ENCODE measurements around the gene DNAJB14. TPM values are rescaled to one million over a fixed set of nuclear protein-coding genes. Genes with fewer than 3 reads are reported as not detected.
A peak's percentile ranks its signal among the peaks of the same experiment; 100 is the strongest.

Gene DNAJB14
- total and polyA plus RNA-seq, 2 of the 4 experiments (the other 2 are of a cell fraction) = 12.9 to 15.6 TPM

DNA sequence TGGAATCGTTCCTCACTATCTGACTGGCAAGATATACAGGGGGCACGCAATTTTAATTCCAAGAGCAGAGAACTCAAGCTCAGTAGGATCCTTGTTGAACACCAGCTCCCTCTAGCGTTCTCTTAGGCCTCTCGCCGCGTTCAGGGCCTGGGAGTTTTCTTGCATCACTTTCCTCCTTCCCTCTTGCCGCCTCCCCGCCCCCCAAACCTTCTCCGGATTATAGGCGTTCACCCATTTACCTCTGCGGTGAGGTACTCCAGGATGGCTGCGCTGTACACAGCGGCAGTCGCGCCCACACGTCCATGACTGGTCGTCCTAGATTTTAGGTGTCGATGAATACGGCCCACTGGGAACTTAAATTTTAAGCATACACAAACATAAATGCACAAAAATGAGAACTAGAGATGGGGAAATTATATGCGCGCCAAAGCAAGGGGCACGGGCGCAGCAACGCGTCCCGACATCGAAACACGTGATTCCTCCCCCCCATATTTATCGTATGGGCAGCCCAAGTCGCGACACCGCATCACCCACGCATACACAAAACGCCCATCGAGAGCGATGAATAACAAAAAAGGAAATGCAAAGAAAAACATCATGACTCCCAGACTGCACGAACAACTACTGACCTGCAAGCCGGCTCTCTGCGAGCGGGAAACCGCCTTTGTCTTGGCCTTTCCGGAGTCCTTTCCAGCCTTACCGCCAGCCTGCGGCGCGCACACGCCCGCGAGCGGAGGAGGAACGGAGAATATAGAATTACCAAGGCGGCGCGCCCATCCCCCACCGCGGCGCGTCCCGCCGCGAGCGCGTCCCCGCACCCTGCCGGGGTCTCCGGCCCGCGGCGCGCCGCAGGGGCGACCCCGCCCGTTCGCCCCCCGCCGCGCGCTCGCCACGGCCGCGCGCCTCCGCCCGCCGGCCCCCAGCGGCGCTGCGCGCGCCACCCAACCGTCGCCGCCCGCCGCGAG, 2.9 kb upstream of the DNAJB14 start (continued):
- TF ChIP-seq MAFK (IDR thresholded peaks at IDR 0.05; ENCODE audit: low read depth, low read length) = no peak
- 0 out of 2 replicates have a peak, but pooled peaks have one; percentile 7 for TF ChIP-seq MXI1 (IDR thresholded peaks at IDR 0.05; ENCODE audit: borderline replicate concordance, low read depth, low read length)
- TF ChIP-seq RAD21 (IDR thresholded peaks at IDR 0.05; ENCODE audit: low read length) = peak; percentile 71
- no peak for TF ChIP-seq RFX5 (IDR thresholded peaks at IDR 0.05; ENCODE audit: low read depth, low read length)

DNA sequence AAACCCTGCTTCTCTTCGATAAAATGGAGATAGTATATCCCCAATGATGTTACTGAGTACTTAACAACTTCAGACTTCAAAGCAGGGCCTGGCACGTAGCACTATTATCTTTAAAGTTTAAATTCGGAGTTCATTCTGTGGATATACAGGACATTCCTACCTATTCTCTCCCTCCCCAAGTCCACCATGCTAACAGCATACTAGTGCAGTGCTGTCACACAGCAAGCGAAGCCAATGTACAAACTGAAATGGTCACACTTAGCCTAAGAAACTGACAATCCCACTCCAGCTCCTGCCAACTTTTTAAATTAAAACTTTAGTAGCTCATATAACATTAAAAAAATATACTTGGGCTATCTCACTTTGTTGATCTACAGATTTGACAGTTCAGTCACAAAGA, 1.2 kb upstream of the DNAJB14 start:
- H3K9ac ChIP-seq (ENCODE audit: low read depth, low read length) = no peak overlapping the region
- H3K27me3 ChIP-seq (ENCODE audit: control insufficient read depth, insufficient read depth, low read length) = no peaks in the 10 kb centered on the region
- H3K4me3 ChIP-seq (ENCODE audit: insufficient read depth, low read depth, low read length) = no peak overlapping the region
- CTCF ChIA-PET = interaction anchor here (0.6 kb wide), 1 partner anchor 35 kb away, joined by 7 read pairs; no protein-coding TSS in a partner anchor
- no peak overlapping the region for H2AK5ac ChIP-seq (ENCODE audit: low read depth, low read length)
- H2AFZ ChIP-seq (replicated peaks; ENCODE audit: low read length, poor library complexity) = no peak overlapping the region
- no peak overlapping the region for H2BK5ac ChIP-seq (ENCODE audit: low read depth, low read length, poor library complexity, severe bottlenecking)
- H3K27ac ChIP-seq (ENCODE audit: insufficient read depth, low read length) = no peak overlapping the region
- H3K4me1 ChIP-seq (ENCODE audit: control insufficient read depth, insufficient read depth, low read length) = peaks cover 4% of the 10 kb centered on the region; the same call in 1 of the 2 replicates
- no peak overlapping the region for H2BK120ac ChIP-seq (ENCODE audit: low read depth, low read length)
- BruUV-seq (replicated peaks) = no TSS peak
- WGBS, 2 experiments (ENCODE audit: extremely low coverage in 2 of 2, insufficient read length in 1 of 2) = 100% methylated on average over 1 of the region's 4 CpGs; no CpG with 5 or more reads in 1 of the 2 experiments
- peaks cover 12 to 35% of the 10 kb centered on the region in 2 experiments for H3K79me1 ChIP-seq (ENCODE audit: low read depth in 1 of 2, low read length in 2 of 2)
- no peak overlapping the region for H4K5ac ChIP-seq (ENCODE audit: low read depth, low read length)
- no peak for ATAC-seq (ENCODE audit: low read depth)
- no peak overlapping the region for H2BK15ac ChIP-seq (ENCODE audit: low read depth, low read length)
- H2AK9ac ChIP-seq (replicated peaks; ENCODE audit: low read depth, low read length, poor library complexity) = no peak overlapping the region
- H3K23ac ChIP-seq (ENCODE audit: low read depth, low read length) = peak overlapping the region; percentile 54
- TF ChIP-seq CHD1 (IDR thresholded peaks at IDR 0.05; ENCODE audit: low read depth, low read length) (no peak), POLR2A (IDR thresholded peaks at IDR 0.05; ENCODE audit: low read depth, low read length) (no peak), RAD21 (IDR thresholded peaks at IDR 0.05; ENCODE audit: low read length) (no peak), CEBPB (IDR thresholded peaks at IDR 0.05; ENCODE audit: low read depth, low read length) (no peak), NFE2L2 (IDR thresholded peaks at IDR 0.05; ENCODE audit: low read depth, low read length) (no peak), MAFK (IDR thresholded peaks at IDR 0.05; ENCODE audit: low read depth, low read length) (no peak)
- TF ChIP-seq, protein P1, sequence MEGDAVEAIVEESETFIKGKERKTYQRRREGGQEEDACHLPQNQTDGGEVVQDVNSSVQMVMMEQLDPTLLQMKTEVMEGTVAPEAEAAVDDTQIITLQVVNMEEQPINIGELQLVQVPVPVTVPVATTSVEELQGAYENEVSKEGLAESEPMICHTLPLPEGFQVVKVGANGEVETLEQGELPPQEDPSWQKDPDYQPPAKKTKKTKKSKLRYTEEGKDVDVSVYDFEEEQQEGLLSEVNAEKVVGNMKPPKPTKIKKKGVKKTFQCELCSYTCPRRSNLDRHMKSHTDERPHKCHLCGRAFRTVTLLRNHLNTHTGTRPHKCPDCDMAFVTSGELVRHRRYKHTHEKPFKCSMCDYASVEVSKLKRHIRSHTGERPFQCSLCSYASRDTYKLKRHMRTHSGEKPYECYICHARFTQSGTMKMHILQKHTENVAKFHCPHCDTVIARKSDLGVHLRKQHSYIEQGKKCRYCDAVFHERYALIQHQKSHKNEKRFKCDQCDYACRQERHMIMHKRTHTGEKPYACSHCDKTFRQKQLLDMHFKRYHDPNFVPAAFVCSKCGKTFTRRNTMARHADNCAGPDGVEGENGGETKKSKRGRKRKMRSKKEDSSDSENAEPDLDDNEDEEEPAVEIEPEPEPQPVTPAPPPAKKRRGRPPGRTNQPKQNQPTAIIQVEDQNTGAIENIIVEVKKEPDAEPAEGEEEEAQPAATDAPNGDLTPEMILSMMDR (conservative IDR thresholded peaks at IDR 0.05; ENCODE audit: low read depth, low read length) = no peak
- TF ChIP-seq, protein P2, sequence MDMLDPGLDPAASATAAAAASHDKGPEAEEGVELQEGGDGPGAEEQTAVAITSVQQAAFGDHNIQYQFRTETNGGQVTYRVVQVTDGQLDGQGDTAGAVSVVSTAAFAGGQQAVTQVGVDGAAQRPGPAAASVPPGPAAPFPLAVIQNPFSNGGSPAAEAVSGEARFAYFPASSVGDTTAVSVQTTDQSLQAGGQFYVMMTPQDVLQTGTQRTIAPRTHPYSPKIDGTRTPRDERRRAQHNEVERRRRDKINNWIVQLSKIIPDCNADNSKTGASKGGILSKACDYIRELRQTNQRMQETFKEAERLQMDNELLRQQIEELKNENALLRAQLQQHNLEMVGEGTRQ (IDR thresholded peaks at IDR 0.05; ENCODE audit: low read depth, low read length) = no peak
- no peaks in the 10 kb centered on the region for H3K9me1 ChIP-seq (ENCODE audit: insufficient read depth, low read length)
- dilution Hi-C loops (cut with HindIII; ENCODE audit: low sequenced_read_pairs, unreplicated experiment) = no loop called here
- no peak overlapping the region for H3K14ac ChIP-seq (replicated peaks; ENCODE audit: low read depth, low read length)
- peak overlapping the region; percentile 49 to 71; a peak in 3 of 4 replicates for H4K8ac ChIP-seq (ENCODE audit: low read depth in 2 of 2, low read length in 2 of 2)
- POLR2A ChIA-PET (ENCODE audit: unreplicated experiment) = interaction anchor here (1.1 kb wide), 1 partner anchor 53 kb away, joined by 3 read pairs; the partner anchor contains the start of gene LAMTOR3
- no peak for DNase-seq
- in situ Hi-C loops (cut with MboI; ENCODE audit: low sequenced_read_pairs) = loop anchor here (10.0 kb wide), 1 partner anchor 383 kb away; the partner anchor contains the start of gene TRMT10A
- no peak overlapping the region for H3K18ac ChIP-seq (ENCODE audit: low read depth, low read length)
- intact Hi-C loops (cut with micrococcal nuclease) = loop anchor here (2.0 to 5.0 kb wide), 4 partner anchors 53 to 190 kb away; partner anchors contain the start of gene LAMTOR3
- peaks cover 22% of the 10 kb centered on the region for H4K20me1 ChIP-seq (ENCODE audit: insufficient read depth, low read length)
- peak overlapping the region; percentile 21; the same call in 1 of the 2 replicates for H3K4me2 ChIP-seq (ENCODE audit: low read depth, low read length)
- H3K4ac ChIP-seq (ENCODE audit: low read depth, low read length) = no peak overlapping the region; the same call in 1 of the 2 replicates
- H3K36me3 ChIP-seq (ENCODE audit: control insufficient read depth, insufficient read depth, low read length) = peaks cover 4% of the 10 kb centered on the region; the same call in 1 of the 2 replicates
- H4K91ac ChIP-seq (ENCODE audit: insufficient read depth, low read depth, low read length) = no peak overlapping the region
- H2BK20ac ChIP-seq (ENCODE audit: low read depth, low read length) = no peak overlapping the region
- H3K56ac ChIP-seq (ENCODE audit: extremely low read depth, insufficient read depth, low read length) = no peak overlapping the region
- no peaks in the 10 kb centered on the region for H3K9me3 ChIP-seq (ENCODE audit: control insufficient read depth, insufficient read depth, low read length)
